ENCODE measurements around the gene CCT8.

The CCT8 gene, protein sequence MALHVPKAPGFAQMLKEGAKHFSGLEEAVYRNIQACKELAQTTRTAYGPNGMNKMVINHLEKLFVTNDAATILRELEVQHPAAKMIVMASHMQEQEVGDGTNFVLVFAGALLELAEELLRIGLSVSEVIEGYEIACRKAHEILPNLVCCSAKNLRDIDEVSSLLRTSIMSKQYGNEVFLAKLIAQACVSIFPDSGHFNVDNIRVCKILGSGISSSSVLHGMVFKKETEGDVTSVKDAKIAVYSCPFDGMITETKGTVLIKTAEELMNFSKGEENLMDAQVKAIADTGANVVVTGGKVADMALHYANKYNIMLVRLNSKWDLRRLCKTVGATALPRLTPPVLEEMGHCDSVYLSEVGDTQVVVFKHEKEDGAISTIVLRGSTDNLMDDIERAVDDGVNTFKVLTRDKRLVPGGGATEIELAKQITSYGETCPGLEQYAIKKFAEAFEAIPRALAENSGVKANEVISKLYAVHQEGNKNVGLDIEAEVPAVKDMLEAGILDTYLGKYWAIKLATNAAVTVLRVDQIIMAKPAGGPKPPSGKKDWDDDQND

DNA sequence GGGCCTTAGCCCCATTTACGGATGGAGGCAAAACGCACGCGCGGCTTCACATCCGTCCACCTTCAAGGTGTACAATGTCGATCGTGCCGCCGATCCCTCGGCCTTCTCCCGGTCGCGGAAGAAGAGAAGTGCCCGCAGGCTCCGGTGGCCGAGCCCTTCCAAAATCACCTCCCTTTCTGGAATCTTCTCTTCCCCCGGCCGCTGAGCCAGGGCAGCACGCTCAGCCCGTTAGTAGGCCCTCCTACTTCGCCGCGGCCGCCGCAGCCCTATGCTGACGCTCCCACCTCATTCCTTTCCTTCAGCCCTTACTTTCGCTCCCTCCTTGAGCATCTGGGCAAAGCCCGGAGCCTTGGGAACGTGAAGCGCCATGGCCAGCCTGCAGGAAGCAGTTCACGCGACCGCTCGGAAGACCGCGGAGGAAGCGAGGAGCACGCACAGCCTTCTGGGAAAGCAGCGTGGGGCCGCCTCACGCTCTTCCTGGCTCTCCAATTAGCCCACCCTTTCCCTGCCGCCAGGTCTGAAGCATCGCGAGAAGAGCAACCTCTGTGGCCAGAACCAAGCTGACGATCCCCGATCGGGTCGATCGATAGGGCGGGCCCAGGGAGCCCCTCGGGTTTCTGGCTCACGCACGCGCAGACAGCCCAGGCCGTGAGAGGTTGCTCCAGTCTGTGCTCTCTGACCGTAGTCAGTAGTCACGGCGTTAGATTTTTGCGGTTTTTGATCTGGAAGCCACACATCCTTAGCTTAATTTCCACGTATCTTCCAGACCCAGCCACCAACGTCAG is at the start of gene CCT8:
Gene CCT8, minus strand, starts transcription at position 427 of the 785 bp plus-strand sequence. Its CDS starts 58 bp downstream, at position 369.
- Histone ChIP-seq H3K4me1 (ENCODE audit: insufficient read depth, low read length, poor library complexity, severe bottlenecking) (peaks cover 44% of the 10 kb centered on the region), H3F3A (ENCODE audit: low read depth) (0 out of 2 replicates have a peak, but pooled peaks cover 7% of the 10 kb centered on the region), H3K4me2 (ENCODE audit: low read depth, low read length, poor library complexity, severe bottlenecking) (peak within 1 kb of the TSS; percentile 95), H3K4me3 (ENCODE audit: low read length, poor library complexity, severe bottlenecking) (peak within 1 kb of the TSS; percentile 97), H4K20me1 (ENCODE audit: insufficient read depth, low read length, poor library complexity, severe bottlenecking) (peaks cover 49% of the 10 kb centered on the region), H3K9me3 (ENCODE audit: insufficient read depth, low read depth, low read length) (no peaks in the 10 kb centered on the region), H3K9me2 (replicated peaks; ENCODE audit: low read depth, low read length) (no peaks in the 10 kb centered on the region), H2AFZ (ENCODE audit: low read length) (peak within 1 kb of the TSS; percentile 88), H3K27me3 (ENCODE audit: insufficient read depth, low read length, poor library complexity, severe bottlenecking) (no peaks in the 10 kb centered on the region), H3K9ac (ENCODE audit: low read depth, low read length, poor library complexity, severe bottlenecking) (peak within 1 kb of the TSS; percentile 99), H3K36me3 (ENCODE audit: insufficient read depth, low read length) (peaks cover 10% of the 10 kb centered on the region), H3K79me2 (ENCODE audit: insufficient read depth, low read length) (peaks cover 53% of the 10 kb centered on the region)
- TF ChIP-seq EZH2phosphoT487 (IDR thresholded peaks at IDR 0.05; ENCODE audit: borderline replicate concordance) = no peak
- TF ChIP-seq, protein P1, sequence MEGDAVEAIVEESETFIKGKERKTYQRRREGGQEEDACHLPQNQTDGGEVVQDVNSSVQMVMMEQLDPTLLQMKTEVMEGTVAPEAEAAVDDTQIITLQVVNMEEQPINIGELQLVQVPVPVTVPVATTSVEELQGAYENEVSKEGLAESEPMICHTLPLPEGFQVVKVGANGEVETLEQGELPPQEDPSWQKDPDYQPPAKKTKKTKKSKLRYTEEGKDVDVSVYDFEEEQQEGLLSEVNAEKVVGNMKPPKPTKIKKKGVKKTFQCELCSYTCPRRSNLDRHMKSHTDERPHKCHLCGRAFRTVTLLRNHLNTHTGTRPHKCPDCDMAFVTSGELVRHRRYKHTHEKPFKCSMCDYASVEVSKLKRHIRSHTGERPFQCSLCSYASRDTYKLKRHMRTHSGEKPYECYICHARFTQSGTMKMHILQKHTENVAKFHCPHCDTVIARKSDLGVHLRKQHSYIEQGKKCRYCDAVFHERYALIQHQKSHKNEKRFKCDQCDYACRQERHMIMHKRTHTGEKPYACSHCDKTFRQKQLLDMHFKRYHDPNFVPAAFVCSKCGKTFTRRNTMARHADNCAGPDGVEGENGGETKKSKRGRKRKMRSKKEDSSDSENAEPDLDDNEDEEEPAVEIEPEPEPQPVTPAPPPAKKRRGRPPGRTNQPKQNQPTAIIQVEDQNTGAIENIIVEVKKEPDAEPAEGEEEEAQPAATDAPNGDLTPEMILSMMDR (conservative IDR thresholded peaks at IDR 0.05; ENCODE audit: low read length) = no peak

DNA sequence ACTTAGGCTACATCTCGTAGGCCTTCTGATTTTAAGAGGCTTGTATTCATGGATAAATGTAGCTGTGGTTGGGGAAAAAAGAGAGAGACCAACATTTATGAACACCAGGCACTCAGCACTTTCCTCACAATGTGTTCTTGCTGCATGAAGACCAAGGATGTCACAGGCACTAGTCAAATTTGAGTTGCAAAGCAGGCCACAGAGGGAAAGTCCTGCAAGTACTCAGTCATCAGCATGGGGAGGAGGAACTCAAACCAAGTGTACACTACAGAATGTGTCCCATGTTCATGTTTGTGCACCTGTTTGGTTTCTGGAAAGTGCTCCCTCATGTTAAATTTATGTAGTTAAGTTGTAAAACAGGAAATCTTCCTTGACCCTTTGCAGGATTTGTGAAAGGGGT is 48.3 kb upstream of the CCT8 start:
- TF ChIP-seq EZH2phosphoT487 (IDR thresholded peaks at IDR 0.05; ENCODE audit: borderline replicate concordance) = no peak
- TF ChIP-seq, protein P1 (conservative IDR thresholded peaks at IDR 0.05; ENCODE audit: low read length) = no peak
- no peaks in the 10 kb centered on the region for H3K4me1 ChIP-seq (ENCODE audit: insufficient read depth, low read length, poor library complexity, severe bottlenecking)
- no peaks in the 10 kb centered on the region for H3F3A ChIP-seq (ENCODE audit: low read depth)
- no peaks in the 10 kb centered on the region for H4K20me1 ChIP-seq (ENCODE audit: insufficient read depth, low read length, poor library complexity, severe bottlenecking)
- H3K27me3 ChIP-seq (ENCODE audit: insufficient read depth, low read length, poor library complexity, severe bottlenecking) = no peaks in the 10 kb centered on the region
- no peak overlapping the region for H3K9ac ChIP-seq (ENCODE audit: low read depth, low read length, poor library complexity, severe bottlenecking)
- no peaks in the 10 kb centered on the region for H3K36me3 ChIP-seq (ENCODE audit: insufficient read depth, low read length)
- no peak overlapping the region for H2AFZ ChIP-seq (ENCODE audit: low read length)
- H3K4me3 ChIP-seq (ENCODE audit: low read length, poor library complexity, severe bottlenecking) = no peak overlapping the region
- H3K79me2 ChIP-seq (ENCODE audit: insufficient read depth, low read length) = no peaks in the 10 kb centered on the region
- H3K9me2 ChIP-seq (replicated peaks; ENCODE audit: low read depth, low read length) = no peaks in the 10 kb centered on the region
- H3K4me2 ChIP-seq (ENCODE audit: low read depth, low read length, poor library complexity, severe bottlenecking) = no peak overlapping the region
- H3K9me3 ChIP-seq (ENCODE audit: insufficient read depth, low read depth, low read length) = no peaks in the 10 kb centered on the region

DNA sequence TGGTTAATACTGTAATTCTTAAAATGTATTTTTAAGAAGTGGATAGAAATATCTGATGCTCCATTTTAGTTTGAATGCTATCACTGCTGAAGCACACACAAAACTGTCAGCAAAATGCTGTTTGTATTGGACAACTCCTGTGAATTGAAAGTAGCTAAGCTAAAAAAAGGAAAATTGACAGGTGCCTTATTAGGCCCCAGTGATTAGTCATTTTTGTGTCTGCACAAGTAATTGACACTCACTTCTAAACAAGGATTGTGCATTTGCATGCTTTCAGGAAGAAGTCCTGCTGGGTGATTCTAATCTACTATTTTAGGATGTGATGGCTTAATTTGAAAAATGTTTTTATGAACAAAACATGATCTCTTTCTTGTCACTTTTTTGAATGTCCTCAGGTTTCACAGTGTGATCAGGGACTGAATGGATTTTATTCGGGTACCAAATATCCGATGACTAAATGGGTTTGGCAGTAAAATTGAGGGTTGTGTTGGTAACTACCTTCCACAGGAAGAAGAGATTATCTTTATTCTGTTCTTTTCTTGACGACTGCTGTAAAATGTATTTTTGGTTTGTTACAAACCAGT is 44.0 kb upstream of the CCT8 start:
- Histone ChIP-seq H3K79me2 (ENCODE audit: insufficient read depth, low read length) (no peaks in the 10 kb centered on the region), H3K9me3 (ENCODE audit: insufficient read depth, low read depth, low read length) (no peaks in the 10 kb centered on the region), H3F3A (ENCODE audit: low read depth) (no peaks in the 10 kb centered on the region), H3K27me3 (ENCODE audit: insufficient read depth, low read length, poor library complexity, severe bottlenecking) (no peaks in the 10 kb centered on the region), H3K36me3 (ENCODE audit: insufficient read depth, low read length) (no peaks in the 10 kb centered on the region), H3K9ac (ENCODE audit: low read depth, low read length, poor library complexity, severe bottlenecking) (no peak overlapping the region), H3K4me1 (ENCODE audit: insufficient read depth, low read length, poor library complexity, severe bottlenecking) (no peaks in the 10 kb centered on the region), H3K4me3 (ENCODE audit: low read length, poor library complexity, severe bottlenecking) (no peak overlapping the region), H3K9me2 (replicated peaks; ENCODE audit: low read depth, low read length) (no peaks in the 10 kb centered on the region), H2AFZ (ENCODE audit: low read length) (no peak overlapping the region), H4K20me1 (ENCODE audit: insufficient read depth, low read length, poor library complexity, severe bottlenecking) (no peaks in the 10 kb centered on the region), H3K4me2 (ENCODE audit: low read depth, low read length, poor library complexity, severe bottlenecking) (no peak overlapping the region)
- TF ChIP-seq, protein P1 (conservative IDR thresholded peaks at IDR 0.05; ENCODE audit: low read length) = no peak
- no peak for TF ChIP-seq EZH2phosphoT487 (IDR thresholded peaks at IDR 0.05; ENCODE audit: borderline replicate concordance)

Data from Loucy (cell line).